PFSK-1 (cell line): ENCODE data around the gene ZNF226.

Experiments
- FOXP2 ChIP-seq: optimal IDR thresholded peaks from 2 replicates; pipeline ENCODE3; 2011; ENCODE audit warnings: borderline replicate concordance, control low read depth, inconsistent platforms; ENCODE audit not compliant: insufficient read depth; ENCODE audit errors: extremely low read length, extremely low read depth
- POLR2AphosphoS5 ChIP-seq: IDR thresholded peaks from 2 replicates; pipeline ENCODE4 v1.6.1; 2012; ENCODE audit warnings: low read depth, mild to moderate bottlenecking, control low read depth, low read length, moderate library complexity
- SIN3A ChIP-seq: IDR thresholded peaks from 2 replicates; pipeline ENCODE4 v1.6.1; 2012; ENCODE audit warnings: mild to moderate bottlenecking, low read length, moderate library complexity, borderline replicate concordance; ENCODE audit not compliant: insufficient read depth
- TAF1 ChIP-seq: IDR thresholded peaks from 2 replicates; pipeline ENCODE4 v1.6.1; 2012; ENCODE audit warnings: low read length, control low read depth, borderline replicate concordance; ENCODE audit not compliant: insufficient read depth
- TF ChIP-seq, protein P1 (sequence below), 2 experiments: IDR thresholded peaks; 2 replicates each; pipeline versions ENCODE4 v1.6.1 to v1.8.0; 2011 to 2012; ENCODE audit warnings: low read depth in 2 of 2, low read length in 2 of 2, control low read depth in 1 of 2, inconsistent platforms in 1 of 2, mild to moderate bottlenecking in 1 of 2, moderate library complexity in 1 of 2; ENCODE audit not compliant: insufficient read depth in 1 of 2

DNA sequence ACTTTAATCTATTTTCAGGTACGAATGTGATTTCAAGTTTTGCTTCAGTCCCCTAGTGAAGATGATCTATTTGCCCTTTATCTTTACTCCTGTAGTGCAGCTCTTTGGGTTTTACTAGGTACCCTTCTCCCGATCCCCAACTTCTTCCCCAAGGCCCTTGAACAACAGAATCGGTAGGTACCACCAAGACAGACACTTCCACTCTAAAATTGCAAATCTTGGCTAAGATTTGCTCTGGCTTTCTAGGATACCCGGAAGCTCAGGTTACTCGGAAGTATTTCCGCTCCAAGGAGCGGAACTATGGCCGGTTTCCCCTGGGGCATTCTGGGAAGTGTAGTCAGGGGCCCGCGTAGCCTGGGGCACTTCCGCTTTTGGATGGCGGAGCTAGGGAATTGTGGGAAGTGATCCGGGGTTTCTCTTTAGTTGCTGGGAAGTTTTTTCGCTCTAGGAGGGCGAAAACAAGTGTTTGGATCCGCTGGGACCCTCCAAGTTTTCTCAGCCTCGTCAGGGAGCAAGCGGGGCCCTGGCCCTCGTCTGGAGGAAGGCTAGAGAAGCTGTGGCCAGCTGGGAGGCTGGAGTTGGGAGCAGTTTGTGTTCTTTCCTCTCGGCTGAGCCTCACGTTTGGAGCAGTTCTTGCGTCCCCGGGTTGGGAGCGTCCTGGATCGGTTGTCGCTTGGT lies 42.4 kb downstream of the ZNF226 start:
- TF ChIP-seq, protein P1, sequence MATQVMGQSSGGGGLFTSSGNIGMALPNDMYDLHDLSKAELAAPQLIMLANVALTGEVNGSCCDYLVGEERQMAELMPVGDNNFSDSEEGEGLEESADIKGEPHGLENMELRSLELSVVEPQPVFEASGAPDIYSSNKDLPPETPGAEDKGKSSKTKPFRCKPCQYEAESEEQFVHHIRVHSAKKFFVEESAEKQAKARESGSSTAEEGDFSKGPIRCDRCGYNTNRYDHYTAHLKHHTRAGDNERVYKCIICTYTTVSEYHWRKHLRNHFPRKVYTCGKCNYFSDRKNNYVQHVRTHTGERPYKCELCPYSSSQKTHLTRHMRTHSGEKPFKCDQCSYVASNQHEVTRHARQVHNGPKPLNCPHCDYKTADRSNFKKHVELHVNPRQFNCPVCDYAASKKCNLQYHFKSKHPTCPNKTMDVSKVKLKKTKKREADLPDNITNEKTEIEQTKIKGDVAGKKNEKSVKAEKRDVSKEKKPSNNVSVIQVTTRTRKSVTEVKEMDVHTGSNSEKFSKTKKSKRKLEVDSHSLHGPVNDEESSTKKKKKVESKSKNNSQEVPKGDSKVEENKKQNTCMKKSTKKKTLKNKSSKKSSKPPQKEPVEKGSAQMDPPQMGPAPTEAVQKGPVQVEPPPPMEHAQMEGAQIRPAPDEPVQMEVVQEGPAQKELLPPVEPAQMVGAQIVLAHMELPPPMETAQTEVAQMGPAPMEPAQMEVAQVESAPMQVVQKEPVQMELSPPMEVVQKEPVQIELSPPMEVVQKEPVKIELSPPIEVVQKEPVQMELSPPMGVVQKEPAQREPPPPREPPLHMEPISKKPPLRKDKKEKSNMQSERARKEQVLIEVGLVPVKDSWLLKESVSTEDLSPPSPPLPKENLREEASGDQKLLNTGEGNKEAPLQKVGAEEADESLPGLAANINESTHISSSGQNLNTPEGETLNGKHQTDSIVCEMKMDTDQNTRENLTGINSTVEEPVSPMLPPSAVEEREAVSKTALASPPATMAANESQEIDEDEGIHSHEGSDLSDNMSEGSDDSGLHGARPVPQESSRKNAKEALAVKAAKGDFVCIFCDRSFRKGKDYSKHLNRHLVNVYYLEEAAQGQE (IDR thresholded peaks at IDR 0.05; ENCODE audit: insufficient read depth in 1 of 2, low read depth in 2 of 2, low read length in 2 of 2), result no peak
- TF ChIP-seq SIN3A (no peak), POLR2AphosphoS5 (peak; percentile 84), TAF1 (peak; percentile 63; the same call in 1 of the 2 replicates), FOXP2 (no peak)
